NCI-H226 (cell line): Measurements from ENCODE around the gene ZNF764.

Experiments used
- DNase-seq: peaks from one replicate; pipeline ENCODE4 v3.0.0-alpha.2; 2015

Gene ZNF764

GRCh38 chr16:30569746-30570635 is 11.8 kb upstream of the ZNF764 start:
- no peak for DNase-seq

- no peak for DNase-seq
Observed at GRCh38 chr16:30569281-30569680, 11.1 kb upstream of the ZNF764 start.

GRCh38 chr16:30567991-30568638 is 9.9 kb upstream of the ZNF764 start:
- DNase-seq: peak; percentile 88

GRCh38 chr16:30567160-30567990 is 9.2 kb upstream of the ZNF764 start:
- peak; percentile 80 for DNase-seq

- DNase-seq: no peak
Observed at GRCh38 chr16:30566531-30566930, 8.4 kb upstream of the ZNF764 start.

GRCh38 chr16:30565984-30566383 is 7.8 kb upstream of the ZNF764 start:
- no peak for DNase-seq

- DNase-seq: no peak
Observed at GRCh38 chr16:30565526-30565925, 7.4 kb upstream of the ZNF764 start.

- DNase-seq: no peak
Observed at GRCh38 chr16:30562021-30562420, 3.8 kb upstream of the ZNF764 start.

GRCh38 chr16:30561089-30561816 is 3.1 kb upstream of the ZNF764 start:
- DNase-seq: no peak

GRCh38 chr16:30559690-30560089 is 1.5 kb upstream of the ZNF764 start:
- DNase-seq: no peak

GRCh38 chr16:30558789-30559377 is 709 bp upstream of the ZNF764 start:
- DNase-seq: no peak

GRCh38 chr16:30557707-30557956 is 542 bp downstream of the ZNF764 start:
- DNase-seq: no peak

- DNase-seq: no peak
Observed at GRCh38 chr16:30556125-30556473, 2.1 kb downstream of the ZNF764 start.

GRCh38 chr16:30555315-30556124 is 2.7 kb downstream of the ZNF764 start:
- DNase-seq: no peak

- no peak for DNase-seq
Observed at GRCh38 chr16:30554557-30555314, 3.4 kb downstream of the ZNF764 start.

- DNase-seq: no peak
Observed at GRCh38 chr16:30553393-30553899, 4.7 kb downstream of the ZNF764 start.

GRCh38 chr16:30552956-30553355 is 5.2 kb downstream of the ZNF764 start:
- DNase-seq: no peak

GRCh38 chr16:30551781-30552180 is 6.4 kb downstream of the ZNF764 start:
- DNase-seq: no peak

- peak; percentile 12 for DNase-seq
Observed at GRCh38 chr16:30548416-30549253, 9.5 kb downstream of the ZNF764 start.

GRCh38 chr16:30546115-30546514 is 12.1 kb downstream of the ZNF764 start:
- no peak for DNase-seq
